Sigmoid colon (tissue), 7 donors: ENCODE measurements around the gene SGPP1. TPM values are rescaled to one million over a fixed set of nuclear protein-coding genes. Genes with fewer than 3 reads are reported as not detected.

Experiments
- DNase-seq: peaks from one replicate; pipeline ENCODE4 v3.0.0-alpha.2; 2019
- H3K27ac ChIP-seq, 4 donors: fragments of 200-600 bp; sonication (generic); one replicate each; pipeline ENCODE4 v1.5.1; 2016 to 2019; ENCODE audit warnings: mild to moderate bottlenecking in 1 of 4
- H3K27me3 ChIP-seq, 3 donors: fragments of 200-600 bp; sonication (generic); one replicate each; pipeline ENCODE4 v1.5.1; 2019; ENCODE audit warnings: mild to moderate bottlenecking in 1 of 3
- H3K36me3 ChIP-seq, 4 donors: fragments of 200-600 bp; sonication (generic); one replicate each; pipeline ENCODE4 v1.5.1; 2016 to 2019
- H3K4me1 ChIP-seq, 4 donors: fragments of 200-600 bp; sonication (generic); one replicate each; pipeline ENCODE4 v1.5.1; 2017 to 2019
- H3K4me3 ChIP-seq, 4 donors: fragments of 200-600 bp; sonication (generic); one replicate each; pipeline ENCODE4 v1.5.1; 2017 to 2019; ENCODE audit warnings: mild to moderate bottlenecking in 2 of 4, moderate library complexity in 1 of 4
- H3K9me3 ChIP-seq, 4 donors: fragments of 200-600 bp in 3 of 4; sonication (generic) in 3 of 4; one replicate each; pipeline versions ENCODE4 v1.5.1 to v1.6.1; 2013 to 2019
- CTCF ChIP-seq, 4 experiments: fragments of 450-650 bp in 3 of 4; fragments of 200-600 bp in 1 of 4; IDR thresholded peaks; one replicate each; pipeline ENCODE4 v1.5.1; 2016 to 2019; ENCODE audit warnings: antibody characterized with exemption in 4 of 4, mild to moderate bottlenecking in 3 of 4, moderate library complexity in 2 of 4
- EP300 ChIP-seq, 4 donors: sonication (generic); formaldehyde crosslinking; IDR thresholded peaks; one replicate each; pipeline ENCODE4 v1.6.1; 2017; ENCODE audit warnings: antibody characterized with exemption in 4 of 4
- POLR2A ChIP-seq, 2 donors: fragments of 450-650 bp; IDR thresholded peaks; one replicate each; pipeline ENCODE4 v1.6.1; 2016; ENCODE audit warnings: antibody characterized with exemption in 2 of 2, mild to moderate bottlenecking in 2 of 2, moderate library complexity in 2 of 2
- POLR2AphosphoS5 ChIP-seq, 4 donors: sonication (generic); formaldehyde crosslinking; IDR thresholded peaks; one replicate each; pipeline ENCODE4 v1.6.1; 2017; ENCODE audit warnings: antibody characterized with exemption in 4 of 4
- WGBS, 2 donors: extraction: QIAGEN DNeasy Blood & Tissue Kit; methylation state at CpG; one replicate each; pipeline ENCODE4 v1.1.7; 2013; 5-methylcytosine and 5-hydroxymethylcytosine counted together
- intact Hi-C: fragments of 100-400 bp; cut with DNase I; formaldehyde crosslinking; loops from one replicate; pipeline ENCODE4 v1.15.1; 2023
- polyA plus RNA-seq, 3 donors: library from polyadenylated mRNA; stranded (reverse); fragments of 200-250 nt; gene quantifications; one replicate each; pipeline ENCODE4 v1.2.3, GENCODE V29; 2013
- total RNA-seq, 4 donors: library from RNA; depleted of rRNA; stranded (reverse); fragments of >200 nt; gene quantifications; one replicate each; pipeline ENCODE4 v1.1.0, GENCODE V29; 2016
- donor health status: healthy with polysubstance abuse.
- donor health status: Bipolar disorder and iron deficiency.
- donor health status: healthy.

SGPP1 gene
- total and polyA plus RNA-seq, 7 donors: 2.4 to 20.9 (median 18.2) TPM

GRCh38 chr14:63672417-63673180, 55.3 kb downstream of the SGPP1 start:
- DNase-seq: no peak
- H3K9me3 ChIP-seq: no peaks in the 10 kb centered on the region
- H3K27ac ChIP-seq: no peak overlapping the region
- WGBS, 2 donors: 71 to 74% methylated on average over 7 of the region's 7 CpGs
- H3K27me3 ChIP-seq: no peaks in the 10 kb centered on the region
- intact Hi-C loops: no loop called here
- H3K4me3 ChIP-seq: no peak overlapping the region
- H3K36me3 ChIP-seq: peaks cover 0 to 7% (median 0%) of the 10 kb centered on the region in 4 donors
- no peaks in the 10 kb centered on the region for H3K4me1 ChIP-seq
- no peak for TF ChIP-seq POLR2AphosphoS5 (IDR thresholded peaks at IDR 0.05)
- no peak for TF ChIP-seq EP300 (IDR thresholded peaks at IDR 0.05)
- no peak for TF ChIP-seq CTCF (IDR thresholded peaks at IDR 0.05)
- TF ChIP-seq POLR2A (IDR thresholded peaks at IDR 0.05): no peak

- Histone ChIP-seq H3K27ac (no peak overlapping the region), H3K27me3 (no peaks in the 10 kb centered on the region), H3K36me3 (peaks cover 0 to 1% (median 0%) of the 10 kb centered on the region in 4 donors), H3K4me3 (no peak overlapping the region), H3K4me1 (no peaks in the 10 kb centered on the region), H3K9me3 (no peaks in the 10 kb centered on the region)
- TF ChIP-seq CTCF (IDR thresholded peaks at IDR 0.05) (no peak), POLR2A (IDR thresholded peaks at IDR 0.05) (no peak), EP300 (IDR thresholded peaks at IDR 0.05) (no peak), POLR2AphosphoS5 (IDR thresholded peaks at IDR 0.05) (no peak)
- DNase-seq: no peak
- 87 to 89% methylated on average over 3 of the region's 3 CpGs for WGBS, 2 donors
- intact Hi-C loops: no loop called here
Observed at GRCh38 chr14:63671987-63672386, 55.9 kb downstream of the SGPP1 start.

GRCh38 chr14:63670692-63671091, 57.2 kb downstream of the SGPP1 start:
- Histone ChIP-seq H3K27me3 (no peaks in the 10 kb centered on the region), H3K36me3 (no peaks in the 10 kb centered on the region), H3K9me3 (no peaks in the 10 kb centered on the region), H3K4me3 (no peak overlapping the region), H3K4me1 (no peaks in the 10 kb centered on the region), H3K27ac (no peak overlapping the region)
- no peak for DNase-seq
- intact Hi-C loops: no loop called here
- TF ChIP-seq POLR2A (IDR thresholded peaks at IDR 0.05) (no peak), CTCF (IDR thresholded peaks at IDR 0.05) (no peak), EP300 (IDR thresholded peaks at IDR 0.05) (no peak), POLR2AphosphoS5 (IDR thresholded peaks at IDR 0.05) (no peak)

GRCh38 chr14:63666335-63666734, 61.5 kb downstream of the SGPP1 start:
- no peak for DNase-seq
- no peaks in the 10 kb centered on the region for H3K9me3 ChIP-seq
- H3K4me3 ChIP-seq: no peak overlapping the region
- TF ChIP-seq EP300 (IDR thresholded peaks at IDR 0.05) (no peak), POLR2AphosphoS5 (IDR thresholded peaks at IDR 0.05) (no peak), CTCF (IDR thresholded peaks at IDR 0.05) (no peak), POLR2A (IDR thresholded peaks at IDR 0.05) (no peak)
- intact Hi-C loops: no loop called here
- no peaks in the 10 kb centered on the region for H3K36me3 ChIP-seq
- H3K27ac ChIP-seq: no peak overlapping the region
- no peaks in the 10 kb centered on the region for H3K27me3 ChIP-seq
- WGBS, 2 donors: 57 to 76% methylated on average over 1 of the region's 1 CpG
- no peaks in the 10 kb centered on the region for H3K4me1 ChIP-seq
